GM12878 (cell line): ENCODE data around the gene PTPRN2. TPM values are rescaled to one million over a fixed set of nuclear protein-coding genes. Genes with fewer than 3 reads are reported as not detected.

ENCODE experiments used
- ATAC-seq: fragments of 200-7000 bp; cut with Tn5 transposase; 3 replicates; pipeline ENCODE4 v1.9.1; 2020; ENCODE audit warnings: mild to moderate bottlenecking, moderate library complexity
- BruUV-seq: library from RNA; stranded (reverse); fragments of 400-500 nt; replicated peaks from 2 replicates; lab custom pipeline; 2021; lab: Mats Ljungman, UMichigan
- CTCF ChIA-PET: fragments of 300-600 bp; sonication (Branson Sonifier 250); formaldehyde crosslinking; extraction: SDS; loops from one replicate; lab custom pipeline; 2021; ENCODE audit warnings: inconsistent platforms; lab: Yijun Ruan, JAX
- POLR2A ChIA-PET: fragments of 350-600 bp; formaldehyde crosslinking; extraction: SDS; loops from one replicate; lab custom pipeline; 2021; ENCODE audit warnings: inconsistent platforms; lab: Charles Lee
- RAD21 ChIA-PET: fragments of 300-600 bp; sonication (Branson Sonifier 250); formaldehyde crosslinking; loops from one replicate; lab custom pipeline; 2023; ENCODE audit warnings: antibody characterized with exemption; ENCODE audit not compliant: unreplicated experiment; lab: Charles Lee
- SMC1A ChIA-PET: fragments of 300-600 bp; sonication (Branson Sonifier 250); formaldehyde crosslinking; loops from one replicate; lab custom pipeline; 2023; ENCODE audit not compliant: unreplicated experiment, uncharacterized antibody; lab: Charles Lee
- DNase-seq: peaks from one replicate; pipeline ENCODE4 v3.0.0-alpha.2; 2011; ENCODE audit warnings: low read depth, low spot score
- FAIRE-seq: peaks from 3 replicates; lab custom pipeline; 2011; peaks lifted over from hg19 to GRCh38; lab: Jason Lieb, UNC
- H2AFZ ChIP-seq: 2 replicates; pipeline ENCODE4 v1.6.0; 2011; ENCODE audit warnings: low read depth, low read length, control low read depth; ENCODE audit not compliant: control insufficient read depth
- H3K27ac ChIP-seq: 2 replicates; pipeline ENCODE4 v1.5.1; 2011; ENCODE audit warnings: control low read depth; ENCODE audit not compliant: control insufficient read depth, insufficient read depth
- H3K27me3 ChIP-seq, 2 experiments: replicated peaks in 1 of 2; 2 replicates each; pipeline versions ENCODE4 v1.6.0 to v1.6.1; 2011; ENCODE audit warnings: low read length in 1 of 2; ENCODE audit not compliant: control insufficient read depth in 2 of 2, insufficient read depth in 2 of 2
- H3K36me3 ChIP-seq, 2 experiments: 2 replicates each; pipeline ENCODE4 v1.5.1; 2011; ENCODE audit warnings: low read length in 1 of 2; ENCODE audit not compliant: control insufficient read depth in 2 of 2, insufficient read depth in 2 of 2
- H3K4me1 ChIP-seq: 2 replicates; pipeline ENCODE4 v1.6.1; 2011; ENCODE audit warnings: mild to moderate bottlenecking, low read length, moderate library complexity, mixed read lengths; ENCODE audit not compliant: control insufficient read depth, insufficient read depth
- H3K4me2 ChIP-seq: 2 replicates; pipeline ENCODE4 v1.6.0; 2011; ENCODE audit warnings: control low read depth; ENCODE audit not compliant: control insufficient read depth, insufficient read depth
- H3K4me3 ChIP-seq: fragments of 200-600 bp; sonication (generic); 2 replicates; pipeline ENCODE4 v1.5.1; 2016
- H3K79me2 ChIP-seq: 2 replicates; pipeline ENCODE4 v1.6.0; 2011; ENCODE audit warnings: low read length; ENCODE audit not compliant: control insufficient read depth, insufficient read depth
- H3K9ac ChIP-seq: 2 replicates; pipeline ENCODE4 v1.8.0; 2011; ENCODE audit warnings: low read length, control low read depth, mixed read lengths; ENCODE audit not compliant: control insufficient read depth, insufficient read depth
- H3K9me3 ChIP-seq: replicated peaks from 3 replicates; pipeline ENCODE4 v1.5.1; 2011; ENCODE audit warnings: mild to moderate bottlenecking, low read length; ENCODE audit not compliant: control insufficient read depth, insufficient read depth
- H4K20me1 ChIP-seq: 2 replicates; pipeline ENCODE4 v1.6.0; 2011; ENCODE audit not compliant: control insufficient read depth, insufficient read depth
- CREB1 ChIP-seq: IDR thresholded peaks from 2 replicates; pipeline ENCODE4 v1.6.1; 2012; ENCODE audit warnings: low read depth, mild to moderate bottlenecking, inconsistent platforms
- EGR1 ChIP-seq, 2 experiments: IDR thresholded peaks; 1 replicate in 1 of 2; 2 replicates in 1 of 2; pipeline ENCODE4 v1.6.1; 2011 to 2012; ENCODE audit warnings: low read depth in 2 of 2, low read length in 2 of 2, borderline replicate concordance in 1 of 2, mild to moderate bottlenecking in 1 of 2, moderate library complexity in 1 of 2
- KAT2A ChIP-seq: conservative IDR thresholded peaks from 2 replicates; pipeline ENCODE4 v1.6.1; 2011; ENCODE audit warnings: low read depth, low read length; ENCODE audit not compliant: control insufficient read depth
- MYB ChIP-seq: fragments of 150-350 bp; IDR thresholded peaks from 2 replicates; pipeline ENCODE4 v1.6.1; 2014; ENCODE audit warnings: mild to moderate bottlenecking, low read depth, low read length, borderline replicate concordance
- WGBS: methylation state at CpG from one replicate; pipeline ENCODE4 v1.1.6; 2016; ENCODE audit warnings: low lambda C conversion rate; ENCODE audit not compliant: insufficient replicate concordance, insufficient coverage; ENCODE audit errors: missing lambda C conversion rate; 5-methylcytosine and 5-hydroxymethylcytosine counted together
- in situ Hi-C: fragments of 300-500 bp; cut with MboI; formaldehyde crosslinking; loops from 9 replicates; pipeline ENCODE4 v1.14.3; 2018; ENCODE audit warnings: mixed read lengths
- intact Hi-C: fragments of 100-400 bp; cut with micrococcal nuclease; formaldehyde crosslinking; loops from one replicate; pipeline ENCODE4 v1.14.2; 2022; ENCODE audit not compliant: unreplicated experiment
- polyA plus RNA-seq, 11 experiments: library from polyadenylated mRNA; depleted of rRNA in 4 of 11; unstranded in 6 of 11; stranded (reverse) in 5 of 11; fragments of >200 nt; fragmentation: Nextera tagmentation in 4 of 11; fragmentation: Illumina TruSeq in 1 of 11; extraction: Ambion mirVana in 4 of 11; extraction: Trizol in 1 of 11; gene quantifications; 1 replicate in 1 of 11; 2 replicates in 10 of 11; pipeline versions ENCODE4 v1.2.1 to v1.2.3, GENCODE V29; 2011 to 2016; ENCODE audit warnings: inconsistent platforms in 2 of 11, missing spikeins in 2 of 11, low read depth in 1 of 11
- total RNA-seq, 4 experiments: library from RNA; depleted of rRNA in 3 of 4; stranded (reverse); fragments of >200 nt in 3 of 4; fragmentation: Illumina TruSeq in 1 of 4; extraction: Trizol in 1 of 4; gene quantifications; 2 replicates each; pipeline versions ENCODE4 v1.2.1 to v1.2.3, GENCODE V29; 2013 to 2021
- TF ChIP-seq, protein P1 (sequence below): fragments of 450-650 bp; formaldehyde crosslinking; IDR thresholded peaks from 2 replicates; pipeline ENCODE4 v1.5.0; 2022; ENCODE audit warnings: mild to moderate bottlenecking, missing genetic modification characterization
- TF ChIP-seq, protein P2 (sequence below): fragments of 150-350 bp; IDR thresholded peaks from 2 replicates; pipeline ENCODE4 v1.6.1; 2014; ENCODE audit warnings: mild to moderate bottlenecking, low read depth, low read length
- TF ChIP-seq, protein P3 (sequence below): IDR thresholded peaks from 2 replicates; pipeline ENCODE4 v1.6.1; 2012; ENCODE audit warnings: low read depth, low read length, improper control_type of control experiment
- TF ChIP-seq, protein P4 (sequence below): fragments of 450-650 bp; IDR thresholded peaks from 2 replicates; pipeline ENCODE4 v1.6.1; 2017; ENCODE audit warnings: low read depth, mild to moderate bottlenecking, moderate library complexity

The PTPRN2 gene
- total and polyA plus RNA-seq, 10 of the 15 experiments (the other 5 are each of a cell fraction or from before 2014, with no cell fraction given): 5.4 TPM; not detected in 9

DNA sequence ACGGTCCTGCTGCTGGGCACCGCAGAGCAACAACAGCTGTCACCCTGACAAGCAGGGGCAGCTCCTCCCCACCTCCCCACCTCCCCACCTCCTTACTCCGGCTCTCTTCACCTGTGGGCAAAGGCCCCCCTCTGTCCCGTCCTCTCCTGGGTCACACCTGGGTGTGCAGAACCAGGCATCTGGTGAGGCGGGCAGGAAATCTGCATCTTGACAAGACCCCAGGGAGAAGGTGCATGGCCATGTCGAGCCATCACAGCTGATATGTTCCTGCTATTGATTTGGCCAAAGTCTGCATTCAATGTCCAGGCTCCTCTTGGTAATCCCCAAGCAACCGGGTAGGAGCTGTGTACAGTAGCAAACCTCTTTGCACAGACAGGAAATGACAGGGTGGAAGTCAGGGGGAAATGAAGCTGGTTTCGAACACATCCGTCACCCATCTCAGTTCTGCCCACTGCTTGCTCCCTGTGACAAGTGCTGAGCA is 696.7 kb downstream of the PTPRN2 start:
- Histone ChIP-seq H3K4me2 (no peak overlapping the region), H3K4me1 (no peaks in the 10 kb centered on the region), H3K4me3 (no peak overlapping the region), H3K36me3 (no peaks in the 10 kb centered on the region), H4K20me1 (no peaks in the 10 kb centered on the region), H3K9ac (no peak overlapping the region), H3K79me2 (no peaks in the 10 kb centered on the region), H3K27me3 (no peaks in the 10 kb centered on the region), H3K9me3 (no peaks in the 10 kb centered on the region; the same call in 2 of the 3 replicates), H3K27ac (no peak overlapping the region), H2AFZ (no peak overlapping the region)
- SMC1A ChIA-PET: no interaction called here
- POLR2A ChIA-PET: no interaction called here
- TF ChIP-seq EGR1 (IDR thresholded peaks at IDR 0.05; ENCODE audit: borderline replicate concordance in 1 of 2, low read depth in 2 of 2, low read length in 2 of 2): no peak
- TF ChIP-seq, protein P1, sequence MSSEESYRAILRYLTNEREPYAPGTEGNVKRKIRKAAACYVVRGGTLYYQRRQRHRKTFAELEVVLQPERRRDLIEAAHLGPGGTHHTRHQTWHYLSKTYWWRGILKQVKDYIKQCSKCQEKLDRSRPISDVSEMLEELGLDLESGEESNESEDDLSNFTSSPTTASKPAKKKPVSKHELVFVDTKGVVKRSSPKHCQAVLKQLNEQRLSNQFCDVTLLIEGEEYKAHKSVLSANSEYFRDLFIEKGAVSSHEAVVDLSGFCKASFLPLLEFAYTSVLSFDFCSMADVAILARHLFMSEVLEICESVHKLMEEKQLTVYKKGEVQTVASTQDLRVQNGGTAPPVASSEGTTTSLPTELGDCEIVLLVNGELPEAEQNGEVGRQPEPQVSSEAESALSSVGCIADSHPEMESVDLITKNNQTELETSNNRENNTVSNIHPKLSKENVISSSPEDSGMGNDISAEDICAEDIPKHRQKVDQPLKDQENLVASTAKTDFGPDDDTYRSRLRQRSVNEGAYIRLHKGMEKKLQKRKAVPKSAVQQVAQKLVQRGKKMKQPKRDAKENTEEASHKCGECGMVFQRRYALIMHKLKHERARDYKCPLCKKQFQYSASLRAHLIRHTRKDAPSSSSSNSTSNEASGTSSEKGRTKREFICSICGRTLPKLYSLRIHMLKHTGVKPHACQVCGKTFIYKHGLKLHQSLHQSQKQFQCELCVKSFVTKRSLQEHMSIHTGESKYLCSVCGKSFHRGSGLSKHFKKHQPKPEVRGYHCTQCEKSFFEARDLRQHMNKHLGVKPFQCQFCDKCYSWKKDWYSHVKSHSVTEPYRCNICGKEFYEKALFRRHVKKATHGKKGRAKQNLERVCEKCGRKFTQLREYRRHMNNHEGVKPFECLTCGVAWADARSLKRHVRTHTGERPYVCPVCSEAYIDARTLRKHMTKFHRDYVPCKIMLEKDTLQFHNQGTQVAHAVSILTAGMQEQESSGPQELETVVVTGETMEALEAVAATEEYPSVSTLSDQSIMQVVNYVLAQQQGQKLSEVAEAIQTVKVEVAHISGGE (CRISPR knock-in tag): no peak
- BruUV-seq: no TSS peak
- CTCF ChIA-PET: no interaction called here
- no peak for DNase-seq
- in situ Hi-C loops: no loop called here
- WGBS: 10% methylated on average over 9 of the region's 9 CpGs
- no peak for ATAC-seq
- intact Hi-C loops: no loop called here
- no peak for FAIRE-seq
- RAD21 ChIA-PET: no interaction called here

DNA sequence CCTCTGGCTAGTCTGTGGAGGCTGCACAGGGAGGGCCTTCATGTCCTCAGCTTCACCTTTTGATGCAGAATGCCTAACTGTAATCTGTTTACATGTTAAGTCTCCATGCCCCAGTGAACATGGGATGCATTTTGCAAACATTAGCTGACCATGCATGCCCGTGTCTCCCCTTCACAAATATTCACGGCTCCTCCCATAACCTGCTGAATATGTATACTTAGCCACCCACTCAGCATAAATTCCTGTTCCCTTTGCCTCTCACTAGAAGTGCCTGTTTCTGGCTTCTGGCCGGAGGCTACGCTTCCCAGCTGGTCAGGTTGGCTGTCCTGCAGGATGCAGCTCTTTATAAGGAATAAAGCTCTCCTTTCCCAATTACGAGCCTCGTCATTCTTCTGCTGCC is 698.1 kb downstream of the PTPRN2 start:
- in situ Hi-C loops (no loop called here), intact Hi-C loops (no loop called here)
- H2AFZ ChIP-seq: no peak overlapping the region
- H3K36me3 ChIP-seq: no peaks in the 10 kb centered on the region
- H3K4me3 ChIP-seq: no peak overlapping the region
- H3K27me3 ChIP-seq: no peaks in the 10 kb centered on the region
- BruUV-seq: no TSS peak
- H3K79me2 ChIP-seq: no peaks in the 10 kb centered on the region
- WGBS: 4% methylated on average over 6 of the region's 6 CpGs
- no peaks in the 10 kb centered on the region for H3K4me1 ChIP-seq
- no peak overlapping the region for H3K27ac ChIP-seq
- no peaks in the 10 kb centered on the region; the same call in 2 of the 3 replicates for H3K9me3 ChIP-seq
- DNase-seq: no peak
- H4K20me1 ChIP-seq: no peaks in the 10 kb centered on the region
- no peak overlapping the region for H3K4me2 ChIP-seq
- SMC1A ChIA-PET: no interaction called here
- ATAC-seq: no peak
- POLR2A ChIA-PET: no interaction called here
- CTCF ChIA-PET: no interaction called here
- RAD21 ChIA-PET: no interaction called here
- no peak for FAIRE-seq
- no peak overlapping the region for H3K9ac ChIP-seq
- TF ChIP-seq, protein P2, sequence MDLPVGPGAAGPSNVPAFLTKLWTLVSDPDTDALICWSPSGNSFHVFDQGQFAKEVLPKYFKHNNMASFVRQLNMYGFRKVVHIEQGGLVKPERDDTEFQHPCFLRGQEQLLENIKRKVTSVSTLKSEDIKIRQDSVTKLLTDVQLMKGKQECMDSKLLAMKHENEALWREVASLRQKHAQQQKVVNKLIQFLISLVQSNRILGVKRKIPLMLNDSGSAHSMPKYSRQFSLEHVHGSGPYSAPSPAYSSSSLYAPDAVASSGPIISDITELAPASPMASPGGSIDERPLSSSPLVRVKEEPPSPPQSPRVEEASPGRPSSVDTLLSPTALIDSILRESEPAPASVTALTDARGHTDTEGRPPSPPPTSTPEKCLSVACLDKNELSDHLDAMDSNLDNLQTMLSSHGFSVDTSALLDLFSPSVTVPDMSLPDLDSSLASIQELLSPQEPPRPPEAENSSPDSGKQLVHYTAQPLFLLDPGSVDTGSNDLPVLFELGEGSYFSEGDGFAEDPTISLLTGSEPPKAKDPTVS: no peak
- TF ChIP-seq MYB: no peak
- TF ChIP-seq, protein P3, sequence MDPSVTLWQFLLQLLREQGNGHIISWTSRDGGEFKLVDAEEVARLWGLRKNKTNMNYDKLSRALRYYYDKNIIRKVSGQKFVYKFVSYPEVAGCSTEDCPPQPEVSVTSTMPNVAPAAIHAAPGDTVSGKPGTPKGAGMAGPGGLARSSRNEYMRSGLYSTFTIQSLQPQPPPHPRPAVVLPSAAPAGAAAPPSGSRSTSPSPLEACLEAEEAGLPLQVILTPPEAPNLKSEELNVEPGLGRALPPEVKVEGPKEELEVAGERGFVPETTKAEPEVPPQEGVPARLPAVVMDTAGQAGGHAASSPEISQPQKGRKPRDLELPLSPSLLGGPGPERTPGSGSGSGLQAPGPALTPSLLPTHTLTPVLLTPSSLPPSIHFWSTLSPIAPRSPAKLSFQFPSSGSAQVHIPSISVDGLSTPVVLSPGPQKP: no peak
- no peak for TF ChIP-seq KAT2A
- TF ChIP-seq CREB1: no peak
- TF ChIP-seq, protein P4, sequence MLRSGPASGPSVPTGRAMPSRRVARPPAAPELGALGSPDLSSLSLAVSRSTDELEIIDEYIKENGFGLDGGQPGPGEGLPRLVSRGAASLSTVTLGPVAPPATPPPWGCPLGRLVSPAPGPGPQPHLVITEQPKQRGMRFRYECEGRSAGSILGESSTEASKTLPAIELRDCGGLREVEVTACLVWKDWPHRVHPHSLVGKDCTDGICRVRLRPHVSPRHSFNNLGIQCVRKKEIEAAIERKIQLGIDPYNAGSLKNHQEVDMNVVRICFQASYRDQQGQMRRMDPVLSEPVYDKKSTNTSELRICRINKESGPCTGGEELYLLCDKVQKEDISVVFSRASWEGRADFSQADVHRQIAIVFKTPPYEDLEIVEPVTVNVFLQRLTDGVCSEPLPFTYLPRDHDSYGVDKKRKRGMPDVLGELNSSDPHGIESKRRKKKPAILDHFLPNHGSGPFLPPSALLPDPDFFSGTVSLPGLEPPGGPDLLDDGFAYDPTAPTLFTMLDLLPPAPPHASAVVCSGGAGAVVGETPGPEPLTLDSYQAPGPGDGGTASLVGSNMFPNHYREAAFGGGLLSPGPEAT: no peak
